ENCODE results near the gene LLPH.

Gene LLPH

DNA sequence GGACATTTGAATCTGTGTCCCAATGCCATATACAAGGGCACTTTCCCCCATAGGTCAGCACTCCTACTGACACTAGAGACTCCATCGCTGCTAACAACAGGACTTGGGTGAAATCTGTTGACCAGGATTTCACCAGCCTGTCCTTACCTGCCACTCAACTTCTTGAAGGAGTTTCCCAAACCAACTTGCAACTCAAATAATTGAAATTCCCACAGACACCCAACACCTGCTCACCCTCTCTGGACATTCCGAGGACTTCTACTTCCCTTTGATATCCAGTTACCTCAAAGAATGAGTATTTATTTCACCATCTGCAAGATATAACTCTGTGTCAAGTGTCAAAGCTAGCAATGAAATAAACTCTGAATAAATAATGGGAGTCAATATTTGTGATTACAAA, 44.6 kb downstream of the LLPH start:
- DNase-seq: no peak

DNA sequence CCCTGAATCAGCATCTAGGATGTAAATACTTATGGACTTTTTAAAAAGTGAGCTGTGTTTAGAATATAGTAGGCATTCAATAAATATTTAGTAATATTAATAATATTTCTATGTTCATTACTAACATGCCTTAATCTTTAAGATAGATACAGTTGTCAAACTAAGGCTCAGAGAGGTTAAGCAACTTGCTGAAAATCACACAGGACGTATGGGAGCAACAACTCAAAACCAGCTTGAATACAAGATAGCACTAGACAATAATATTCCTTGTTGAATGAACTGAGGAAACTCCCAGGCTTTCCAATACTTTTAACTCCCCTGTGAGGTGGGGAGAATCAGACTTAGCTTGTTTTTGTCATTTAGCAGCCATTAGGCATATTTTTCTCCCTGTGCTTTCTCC, 45.3 kb downstream of the LLPH start:
- no peak for DNase-seq

DNA sequence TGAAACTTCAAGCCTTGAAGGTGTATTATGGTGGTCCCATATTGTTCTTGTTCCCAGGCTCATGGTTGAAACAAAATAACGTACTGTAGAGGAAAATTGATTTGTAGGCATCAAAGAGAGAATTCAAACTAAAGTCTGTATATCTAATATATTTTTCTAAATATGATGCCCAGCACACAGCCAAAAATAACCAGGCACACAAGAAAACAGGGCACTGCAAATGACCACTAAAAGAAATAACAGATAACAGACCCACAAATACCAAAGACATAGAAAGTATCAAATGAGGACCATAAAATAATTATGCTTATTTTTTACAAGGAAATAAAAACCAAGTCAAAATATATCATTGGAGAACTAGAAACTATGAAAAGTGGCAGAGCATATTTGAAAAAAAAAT, 46.8 kb downstream of the LLPH start:
- no peak for DNase-seq

DNA sequence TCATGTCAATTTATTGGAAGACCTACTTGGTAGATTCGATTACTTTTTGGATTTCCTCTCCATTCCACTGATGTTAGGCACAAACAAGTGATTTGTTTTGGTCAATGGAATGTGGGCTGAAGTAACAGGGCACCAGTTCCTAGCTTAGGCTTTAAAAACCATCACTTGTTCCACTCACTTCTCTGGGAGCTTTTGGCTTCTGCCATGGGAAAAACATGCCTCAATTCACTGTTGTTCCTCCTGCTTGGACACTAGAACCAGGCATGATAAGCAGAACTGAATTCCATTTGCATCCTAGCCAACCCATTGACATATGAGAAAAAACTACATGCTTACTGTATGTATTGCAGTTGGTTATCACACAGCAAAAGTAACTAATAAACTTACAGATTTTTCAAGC, 47.8 kb downstream of the LLPH start:
- no peak for DNase-seq

DNA sequence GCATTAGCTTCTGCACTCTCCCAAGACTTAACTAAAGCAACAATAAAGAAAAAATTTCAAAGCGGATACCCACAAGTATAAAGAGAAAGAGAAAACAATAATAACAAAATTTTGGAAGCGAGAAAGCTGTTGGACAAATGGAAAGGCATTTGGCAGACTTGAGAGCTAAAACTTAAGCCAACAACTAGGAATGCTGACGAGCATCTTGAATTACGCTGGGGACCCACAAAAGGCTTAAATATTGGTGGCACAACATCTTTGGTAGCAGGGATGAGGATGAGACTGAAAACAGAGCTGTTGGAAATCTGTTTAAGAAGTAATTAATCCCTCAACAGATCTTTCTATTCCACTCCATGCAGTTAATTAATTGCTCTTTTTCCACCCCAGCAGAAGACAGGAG, 49.8 kb downstream of the LLPH start:
- no peak for DNase-seq

DNA sequence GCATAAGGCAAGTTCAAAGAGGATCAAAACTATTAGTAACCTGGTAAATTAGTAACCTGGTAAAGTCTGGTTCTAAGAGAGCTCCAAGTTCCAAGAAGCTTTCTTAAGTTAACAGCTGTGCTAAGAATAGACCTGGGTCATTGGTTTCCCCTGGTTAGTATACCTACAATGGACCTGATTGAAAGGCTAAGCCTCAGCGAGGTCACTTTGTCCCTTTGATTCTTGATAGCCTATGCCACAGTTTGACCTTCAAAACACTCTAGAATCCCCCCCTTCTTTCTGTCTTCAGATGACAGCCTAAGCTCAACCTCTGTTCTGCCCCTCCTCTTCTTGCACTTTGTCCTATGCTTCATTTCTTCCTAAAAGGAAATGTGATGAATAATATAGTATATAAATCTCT, 53.0 kb downstream of the LLPH start:
- no peak for DNase-seq

DNA sequence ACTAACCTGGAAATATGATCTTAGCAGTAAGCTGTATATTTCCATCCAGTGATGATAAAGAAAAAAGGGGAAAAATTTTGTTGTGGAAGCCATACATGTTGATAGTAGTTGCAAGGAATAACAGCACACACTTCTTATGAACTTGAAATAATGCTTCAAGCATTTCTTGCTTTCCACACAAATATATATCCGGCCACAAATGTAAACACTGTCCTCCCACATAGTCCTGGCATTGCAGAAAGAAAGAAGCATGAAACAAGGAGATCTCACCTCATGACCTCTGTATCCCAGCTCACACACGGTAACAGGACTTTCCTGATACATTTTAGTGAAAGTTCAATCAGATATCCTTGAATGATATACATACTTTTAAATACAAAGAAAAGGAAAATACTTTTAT, 56.0 kb downstream of the LLPH start:
- no peak for DNase-seq

DNA sequence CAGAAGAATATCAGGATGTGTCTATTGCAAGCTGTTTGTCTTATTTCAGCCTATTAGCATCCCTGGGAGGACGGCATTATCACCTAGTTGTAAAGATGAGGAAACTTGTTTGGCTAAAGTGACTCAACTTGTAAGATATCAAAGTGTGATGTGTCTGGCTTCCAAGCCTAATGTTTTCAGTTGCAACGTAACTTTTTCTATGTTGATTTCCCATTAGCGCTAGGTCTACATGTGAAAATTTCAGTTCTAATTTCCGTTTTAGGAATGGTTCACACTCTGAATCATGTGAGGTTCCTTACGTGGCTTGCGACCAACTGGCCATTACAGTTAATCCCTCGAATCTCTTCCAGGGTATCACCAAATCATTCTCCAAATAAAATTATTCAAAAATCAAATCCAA, 58.0 kb downstream of the LLPH start:
- no peak for DNase-seq

DNA sequence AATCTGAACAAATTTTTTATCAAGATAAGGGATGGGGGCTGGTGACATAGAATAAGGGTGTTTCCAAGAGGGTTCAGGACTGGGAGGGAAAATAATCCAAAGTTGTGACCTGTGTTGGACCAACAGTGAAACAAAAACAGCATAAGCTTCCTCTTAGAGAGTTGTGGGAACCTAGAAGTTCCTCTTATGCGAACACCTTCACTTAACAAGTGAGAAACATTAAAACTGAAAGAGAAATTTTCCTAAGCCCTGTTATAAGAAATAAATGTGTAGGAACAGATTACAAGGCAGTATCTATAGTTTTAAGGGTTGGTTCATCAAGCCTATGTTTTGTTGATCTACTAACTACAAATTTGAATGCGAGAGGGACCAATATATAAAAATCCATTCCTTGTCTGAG, 58.4 kb downstream of the LLPH start:
- no peak for DNase-seq

DNA sequence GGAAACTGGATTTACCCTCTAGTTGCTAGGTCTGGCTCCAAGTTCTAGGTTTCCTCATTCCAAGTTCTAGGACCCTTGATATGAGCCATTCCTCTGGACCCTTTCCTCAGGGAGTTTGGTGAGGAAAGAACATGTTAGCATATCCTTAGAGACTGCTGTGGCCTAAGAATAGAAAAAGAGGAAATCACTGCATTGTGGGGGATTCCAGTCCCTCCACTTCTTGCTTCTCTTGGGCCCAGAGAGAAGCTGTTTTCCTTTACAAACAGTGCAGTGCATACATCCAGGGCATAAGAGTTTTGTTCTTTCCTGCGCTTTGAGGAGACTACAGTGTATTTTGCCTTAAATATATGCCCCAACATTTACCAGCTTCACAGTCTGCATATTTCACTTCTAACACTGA, 59.0 kb downstream of the LLPH start:
- no peak for DNase-seq

DNA sequence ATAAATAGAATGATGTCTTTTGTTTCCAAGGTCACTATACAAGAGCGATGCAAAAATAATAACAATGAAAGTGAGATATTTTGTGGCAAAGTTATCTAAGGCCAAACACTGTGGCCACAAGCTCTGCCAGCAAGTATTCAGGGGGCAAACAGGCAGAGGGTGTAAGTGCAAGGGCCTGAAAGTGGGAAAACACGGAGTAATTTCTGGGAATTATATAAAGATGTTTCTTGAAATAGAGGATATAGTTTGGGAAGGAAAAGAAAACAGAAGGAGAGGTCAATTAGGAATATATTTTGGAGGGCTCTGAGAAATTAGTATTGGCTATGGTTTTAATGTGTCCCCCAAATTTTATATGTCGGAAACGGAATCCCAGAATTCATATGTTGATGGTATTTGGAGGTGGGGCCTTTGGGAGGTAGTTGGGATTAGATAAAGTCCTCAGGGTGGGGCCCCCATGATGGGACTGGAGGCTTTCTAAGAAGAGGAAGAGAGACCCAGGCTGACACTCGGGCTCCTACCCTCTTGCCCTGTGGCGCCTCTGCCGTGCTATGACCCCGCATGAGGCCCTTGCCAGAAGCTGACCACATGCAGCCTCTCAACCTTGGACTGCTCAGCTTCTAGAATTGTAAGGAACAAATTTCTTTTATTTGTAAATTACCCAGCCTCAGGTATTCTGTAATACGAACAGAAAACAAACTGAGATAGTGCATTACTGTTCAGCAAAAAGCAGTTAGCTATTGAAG, 60.0 kb downstream of the LLPH start:
- DNase-seq: no peak

DNA sequence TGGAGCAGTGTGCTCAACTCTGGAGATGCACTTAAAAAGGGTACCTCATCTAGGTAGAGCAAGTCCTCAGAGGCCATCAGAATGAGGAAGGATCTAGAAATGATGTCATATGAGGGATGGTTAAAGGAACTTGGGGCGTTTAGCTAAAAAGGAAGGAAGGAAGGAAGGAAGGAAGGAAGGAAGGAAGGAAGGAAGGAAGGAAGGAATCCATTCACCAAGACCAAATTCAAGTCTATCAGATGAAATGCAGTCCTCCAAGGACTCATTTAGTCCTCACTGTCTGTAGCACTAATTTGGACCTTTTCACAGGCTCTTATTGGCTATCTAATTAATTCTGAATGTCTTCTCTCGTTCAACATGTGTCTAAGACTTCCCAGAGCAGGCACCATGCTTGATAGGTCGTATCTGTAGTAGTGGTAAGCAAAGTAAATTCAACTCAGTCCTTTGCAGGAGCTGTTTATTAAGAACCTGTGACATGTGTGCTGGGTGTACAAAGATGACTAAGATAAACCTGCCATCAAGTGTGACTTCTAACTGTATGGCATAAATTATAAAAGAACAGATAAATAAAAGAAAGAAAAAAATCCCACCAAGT, 63.5 kb downstream of the LLPH start:
- DNase-seq: no peak

All from NK-92 treated with Interleukin-12 subunit alpha and Interleukin-12 subunit beta, amount 100 ng/mL, for 24 hours (cell line).